Measurements from ENCODE around the gene MID1.

GRCh38 chrX:10549280-10549679, 71.1 kb downstream of the MID1 start:
- TF ChIP-seq CTCF (IDR thresholded peaks at IDR 0.05) = no peak
- TF ChIP-seq ZFX (IDR thresholded peaks at IDR 0.05; ENCODE audit: borderline replicate concordance) = no peak
